SK-MEL-5 (cell line): ENCODE data around the gene ZCCHC3. TPM values are rescaled to one million over a fixed set of nuclear protein-coding genes. Genes with fewer than 3 reads are reported as not detected.

Experiments
- total RNA-seq: library from RNA; depleted of rRNA; stranded (reverse); fragments of >200 nt; shearing (Covaris generic); gene quantifications from 2 replicates; pipeline ENCODE4 v1.2.3, GENCODE V29; 2014; rRNA removed

Gene ZCCHC3
- total RNA-seq, 1 experiment from 2014 or later: 25.5 TPM

Other genes starting within 250 kb of the ZCCHC3 start
- gene DEFB125, start 209.9 kb upstream of the ZCCHC3 start, total RNA-seq: not detected in 2 replicates
- gene DEFB126, start 155.0 kb upstream of the ZCCHC3 start, total RNA-seq: 5.1 and 5.5 TPM in 2 replicates
- gene DEFB127, start 140.1 kb upstream of the ZCCHC3 start, total RNA-seq: not detected in 2 replicates
- not detected in 2 replicates for gene DEFB128, start 107.9 kb upstream of the ZCCHC3 start, total RNA-seq
- gene DEFB129, start 70.3 kb upstream of the ZCCHC3 start, total RNA-seq: not detected in 2 replicates
- not detected in 2 replicates for gene DEFB132, start 39.8 kb upstream of the ZCCHC3 start, total RNA-seq
- 1.6 and 1.7 TPM in 2 replicates for gene C20orf96, start 6.8 kb upstream of the ZCCHC3 start, total RNA-seq
- 3.1 and 3.9 TPM in 2 replicates for gene SOX12, start 28.0 kb downstream of the ZCCHC3 start, total RNA-seq
- 38.2 and 41.8 TPM in 2 replicates for gene NRSN2, start 49.5 kb downstream of the ZCCHC3 start, total RNA-seq
- gene TRIB3, start 83.2 kb downstream of the ZCCHC3 start, total RNA-seq: 146 and 157 TPM in 2 replicates
- gene RBCK1, start 110.7 kb downstream of the ZCCHC3 start, total RNA-seq: 51.1 and 58.0 TPM in 2 replicates
- gene TBC1D20, start 165.0 kb downstream of the ZCCHC3 start, total RNA-seq: 62.5 and 63.0 TPM in 2 replicates
- 168 and 179 TPM in 2 replicates for gene CSNK2A1, start 246.2 kb downstream of the ZCCHC3 start, total RNA-seq